NCI-H1105 (cell line): Measurements from ENCODE around the gene CHRNA1.

Experiments used
- DNase-seq: peaks from one replicate; lab custom pipeline; 2025; lab: John Stamatoyannopoulos, UW

The CHRNA1 gene

DNA sequence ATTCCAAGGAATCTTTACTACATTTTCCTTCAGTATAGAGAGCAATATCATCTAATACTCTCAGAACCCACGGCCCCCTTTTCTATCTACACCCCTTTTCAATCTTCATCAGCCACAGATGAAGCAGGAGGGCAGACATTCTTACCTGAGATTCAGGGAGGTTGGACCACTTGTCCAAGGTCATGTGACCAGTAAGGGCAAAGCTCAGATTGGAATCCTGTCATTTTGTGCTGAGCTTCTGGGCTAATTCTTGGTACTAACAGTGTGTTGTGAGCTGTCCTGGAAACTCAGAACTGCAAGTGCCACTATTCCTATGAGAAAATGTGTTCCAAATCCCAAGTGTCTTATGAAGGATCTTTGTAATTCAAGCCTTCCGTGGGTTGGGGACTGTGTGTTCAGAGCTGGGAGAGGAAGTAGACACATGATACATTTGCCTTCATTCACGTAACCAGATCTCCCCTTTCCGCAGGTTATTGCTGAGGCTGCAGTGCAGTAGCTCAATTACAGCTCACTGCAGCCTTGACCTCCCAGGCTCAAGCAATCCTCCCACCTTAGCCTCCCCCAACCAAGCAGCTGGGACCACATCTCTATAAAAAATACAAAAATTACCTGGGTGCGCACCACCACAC, 3.3 kb downstream of the CHRNA1 start:
- DNase-seq: no peak

DNA sequence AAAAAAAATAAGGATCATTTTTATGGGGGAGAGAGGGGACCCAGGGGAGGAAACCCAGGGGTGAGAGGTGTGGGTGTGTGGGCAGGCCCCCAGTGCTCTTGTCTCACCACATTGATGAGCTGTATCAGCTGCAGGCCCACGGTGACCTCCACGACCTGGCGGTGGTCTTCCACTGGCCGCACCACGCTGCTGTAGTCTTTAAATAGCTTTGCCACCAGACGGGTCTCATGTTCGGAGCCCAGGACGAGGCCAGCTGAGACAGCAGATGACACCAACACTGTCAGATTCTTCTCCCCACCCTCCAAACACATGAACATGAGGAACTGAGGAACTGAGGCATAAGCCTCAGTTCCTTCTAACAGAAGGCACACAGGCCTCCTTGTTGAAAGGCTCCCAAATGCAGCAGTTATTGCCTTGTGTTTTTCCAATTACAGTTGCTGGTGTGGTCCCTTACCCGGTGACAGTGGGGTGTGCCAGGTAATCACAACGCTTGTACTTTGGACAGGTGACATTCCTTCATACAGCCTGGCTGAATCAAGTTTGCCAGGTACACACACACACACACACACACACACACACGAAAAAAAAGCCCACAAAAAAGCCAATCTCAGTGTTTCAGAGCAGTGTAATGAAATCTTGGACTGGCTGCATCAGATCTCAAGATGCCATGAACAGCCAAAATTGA, 4.7 kb downstream of the CHRNA1 start:
- no peak for DNase-seq

DNA sequence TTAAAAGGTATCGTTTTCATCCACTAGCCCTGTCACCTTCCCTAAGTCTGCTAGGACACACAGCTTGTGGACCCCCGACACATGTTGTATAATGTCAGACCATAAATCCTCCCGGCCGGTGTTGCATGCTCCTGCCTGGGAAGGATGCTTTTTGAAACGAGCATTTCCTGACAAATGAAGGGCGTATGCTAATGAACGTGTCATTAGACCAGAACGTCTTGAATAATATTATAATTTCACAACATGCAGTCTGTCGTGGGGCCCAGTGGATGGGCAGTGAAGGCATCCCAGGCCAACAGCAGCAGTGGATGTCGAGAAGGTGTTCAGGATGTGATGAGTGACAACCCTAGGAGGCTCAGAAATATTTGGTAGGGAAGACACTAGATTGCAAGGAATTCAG, 7.5 kb downstream of the CHRNA1 start:
- no peak for DNase-seq

DNA sequence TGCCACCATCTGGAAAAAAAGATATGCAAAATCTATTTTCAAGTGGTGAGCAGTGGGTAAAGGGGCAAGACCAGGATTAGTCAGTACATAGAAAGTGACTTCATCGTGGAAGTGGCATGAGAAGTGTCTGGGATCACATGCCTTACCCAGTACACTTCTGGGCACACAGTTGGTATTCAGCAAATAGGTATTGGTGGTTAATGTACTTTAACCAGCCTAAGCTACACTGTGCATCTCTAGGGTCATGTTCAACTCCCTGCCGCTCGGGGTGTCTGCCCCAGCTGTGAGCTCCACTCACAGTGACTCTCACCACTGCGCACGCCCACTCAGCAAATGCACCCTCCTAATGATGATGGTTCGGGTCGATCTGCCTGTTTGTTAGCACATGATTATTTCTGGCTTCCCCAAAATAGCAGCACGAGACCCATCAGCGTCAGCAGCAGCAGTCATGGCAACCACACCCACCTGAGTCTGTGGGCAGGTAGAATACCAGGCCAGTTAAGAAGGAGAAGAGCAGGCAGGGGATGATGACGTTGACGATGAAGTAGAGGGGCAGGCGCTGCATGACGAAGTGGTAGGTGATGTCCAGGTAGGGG, 11.1 kb downstream of the CHRNA1 start:
- DNase-seq: no peak

DNA sequence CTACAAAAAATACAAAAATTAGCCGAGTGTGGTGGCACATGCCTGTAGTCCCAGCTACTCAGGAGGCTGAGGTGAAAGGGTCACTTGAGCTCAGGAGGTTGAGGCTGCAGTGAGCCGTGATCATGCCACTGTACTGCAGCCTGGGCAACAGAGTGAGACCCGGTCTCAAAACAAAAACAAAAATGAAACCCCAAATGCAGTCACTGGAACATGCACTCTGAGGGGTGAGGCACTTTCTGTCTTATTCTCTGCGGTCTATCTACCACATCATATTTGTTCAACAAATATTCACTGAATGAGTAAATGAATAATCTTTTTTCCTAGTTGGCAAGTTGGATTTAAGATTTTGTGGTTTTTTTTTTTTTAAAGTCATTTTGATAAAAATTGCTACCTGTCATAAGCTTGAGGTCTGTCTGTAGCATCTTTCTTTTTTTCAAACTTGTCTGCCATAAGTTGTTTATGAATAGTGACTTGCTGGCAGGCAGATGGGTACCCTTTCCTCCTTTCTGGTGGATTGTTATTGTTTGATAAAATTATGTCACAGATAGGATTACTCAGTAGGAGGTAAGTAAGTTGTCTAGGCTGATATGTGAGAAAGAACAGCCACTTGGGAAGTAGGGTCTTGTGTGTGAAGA, 11.8 kb downstream of the CHRNA1 start:
- DNase-seq: no peak

DNA sequence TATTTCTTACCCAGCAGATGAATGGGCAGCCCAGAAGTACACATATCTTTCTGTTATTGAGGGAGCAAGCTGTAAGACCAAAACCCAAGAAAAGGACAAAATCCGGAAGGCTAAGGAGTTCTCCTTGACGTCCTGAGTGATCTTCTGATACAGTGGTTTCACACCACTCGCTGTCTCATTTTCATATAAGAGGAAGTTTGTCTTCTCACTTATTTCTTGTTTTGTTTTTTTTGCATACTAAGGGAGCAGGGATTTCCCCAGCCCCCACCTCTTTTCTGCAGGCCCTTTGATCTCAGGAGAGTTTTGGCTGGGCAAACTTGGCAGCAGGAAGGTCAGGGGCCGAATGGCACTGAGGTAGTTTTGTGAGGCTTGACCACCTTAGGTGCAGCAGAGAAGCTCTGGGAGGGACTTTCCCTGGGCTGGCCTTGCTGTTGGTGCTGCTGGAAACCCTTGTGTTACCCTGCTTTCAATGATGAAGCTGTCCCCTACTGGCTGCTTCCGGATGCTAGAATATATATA, 13.3 kb downstream of the CHRNA1 start:
- DNase-seq: no peak

DNA sequence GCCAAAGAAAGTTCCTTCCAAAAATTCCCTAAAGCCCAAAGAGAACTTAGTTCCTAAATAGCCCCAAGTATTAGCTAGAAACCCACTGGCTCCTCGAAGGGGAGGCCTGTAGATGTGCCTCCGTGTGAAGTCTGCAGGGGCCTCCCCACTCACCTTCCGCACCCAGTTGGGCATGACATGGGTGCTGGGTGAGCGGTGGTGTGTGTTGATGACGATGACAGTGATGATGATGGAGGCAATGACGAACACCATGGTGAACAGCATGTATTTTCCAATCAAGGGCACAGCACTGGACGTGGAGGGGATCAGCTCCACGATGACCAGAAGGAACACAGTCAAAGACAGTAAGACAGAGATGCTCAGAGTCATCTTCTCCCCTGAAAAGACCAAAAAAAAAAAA, 14.5 kb downstream of the CHRNA1 start:
- no peak for DNase-seq

DNA sequence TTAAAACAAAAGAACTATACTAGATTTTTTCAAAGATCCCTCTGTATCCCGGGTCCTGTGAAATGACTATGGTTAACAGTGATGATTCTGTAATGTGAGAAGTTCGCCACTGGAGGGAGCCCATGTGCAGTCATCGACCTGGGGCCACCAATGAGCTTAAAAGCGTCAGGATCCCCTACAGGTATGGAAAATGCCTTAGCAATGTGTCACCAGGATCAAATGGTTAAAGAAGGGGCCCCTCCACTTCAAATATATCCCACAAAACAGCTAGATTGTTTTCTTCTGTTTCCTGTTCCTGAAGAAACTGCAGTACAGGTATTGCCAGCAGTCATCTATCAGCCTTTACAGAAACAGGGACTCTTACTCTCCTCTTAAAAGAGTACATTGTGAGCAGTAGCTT, 15.3 kb downstream of the CHRNA1 start:
- DNase-seq: peak; percentile 50

DNA sequence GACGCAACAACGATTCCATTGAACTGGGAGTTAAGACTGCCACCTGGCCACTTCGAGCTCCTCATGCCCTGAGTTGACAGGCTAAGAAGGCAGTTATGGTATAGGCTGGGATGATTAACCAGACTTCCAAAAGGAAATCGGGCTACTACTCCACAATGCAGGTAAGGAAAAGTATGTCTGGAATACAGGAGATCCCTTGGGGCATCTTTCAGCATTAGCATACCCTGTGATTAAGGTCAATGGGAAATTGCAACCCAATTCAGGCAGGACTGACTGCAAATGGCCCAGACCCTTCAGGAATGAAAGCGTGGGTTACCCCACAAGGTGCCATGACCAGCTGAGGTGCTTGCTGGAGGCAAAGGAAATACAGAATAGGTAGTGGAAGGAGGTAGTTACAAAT, 19.1 kb downstream of the CHRNA1 start:
- no peak for DNase-seq

DNA sequence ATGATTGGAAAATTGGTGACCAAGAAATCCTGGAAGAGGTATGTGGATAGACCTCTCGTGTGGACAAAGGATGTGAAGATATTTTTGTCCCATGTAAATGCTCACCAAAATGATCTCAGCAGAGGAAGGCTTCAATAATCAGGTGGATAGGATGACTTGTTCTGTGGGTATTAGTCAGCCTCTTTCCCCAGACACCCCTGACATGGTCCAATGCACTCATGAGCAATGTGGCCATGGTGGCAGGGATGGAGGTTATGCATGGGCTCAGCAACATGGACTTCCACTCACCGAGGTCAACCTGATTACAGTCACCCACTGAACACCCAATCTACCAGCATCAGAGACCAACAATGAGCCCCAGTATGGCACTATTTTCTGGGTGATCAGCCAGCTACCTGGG, 20.2 kb downstream of the CHRNA1 start:
- DNase-seq: no peak

DNA sequence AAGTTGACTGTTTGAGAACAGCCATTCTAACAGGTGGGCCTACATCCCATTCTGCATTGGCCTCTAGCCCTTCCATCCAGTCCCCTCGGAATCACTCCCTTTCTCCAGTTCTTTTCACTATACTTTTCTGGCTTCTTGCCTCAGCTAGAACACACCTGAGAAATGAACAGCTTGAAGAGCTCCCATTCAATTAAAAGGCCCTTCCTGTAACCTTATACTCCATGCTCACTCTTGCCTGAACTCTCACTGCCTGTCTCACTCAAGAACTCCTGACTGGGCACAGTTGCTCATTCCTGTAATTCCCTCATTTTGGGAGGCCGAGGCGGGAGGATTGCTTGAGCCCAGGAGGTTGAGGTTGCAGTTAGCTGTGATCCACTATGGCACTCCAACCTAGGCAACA, 23.6 kb downstream of the CHRNA1 start:
- DNase-seq: no peak

DNA sequence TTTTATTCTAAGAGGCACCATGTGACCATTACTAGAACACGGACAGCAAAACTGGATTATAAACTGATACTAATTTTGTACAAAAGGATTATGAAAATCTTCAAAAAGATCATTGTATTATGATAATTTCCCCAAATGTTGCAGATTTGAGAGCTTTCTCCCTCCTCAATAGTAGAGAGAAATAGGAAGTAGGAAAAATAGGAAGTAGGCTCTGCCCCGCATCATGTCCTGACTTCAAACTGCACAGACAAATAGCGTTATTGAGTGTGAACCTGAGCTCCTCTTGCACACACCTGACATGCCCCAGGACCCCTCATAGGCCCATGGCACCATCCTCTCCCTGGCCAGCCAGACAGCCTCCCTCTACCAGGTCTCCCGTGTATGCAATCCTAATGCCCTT, 25.4 kb downstream of the CHRNA1 start:
- no peak for DNase-seq

DNA sequence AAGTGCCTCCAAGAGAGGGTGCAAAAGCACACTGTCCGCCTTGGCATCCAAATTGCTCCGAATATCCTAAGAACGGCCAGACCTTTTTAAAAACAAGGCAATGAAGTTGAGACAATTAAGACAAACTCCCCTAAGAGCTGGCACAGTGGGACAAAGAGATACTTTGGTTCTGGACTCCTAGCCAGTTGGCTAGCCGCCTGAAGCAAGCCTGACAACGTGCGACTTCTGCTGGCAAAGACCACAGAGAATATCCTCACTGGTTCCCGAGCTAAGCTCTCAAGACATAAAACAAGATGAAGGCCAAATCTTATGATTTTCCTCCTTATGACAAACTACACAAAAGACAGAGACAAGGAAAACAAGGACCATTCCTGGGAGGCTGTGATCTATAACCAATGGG, 32.7 kb downstream of the CHRNA1 start:
- DNase-seq: no peak

DNA sequence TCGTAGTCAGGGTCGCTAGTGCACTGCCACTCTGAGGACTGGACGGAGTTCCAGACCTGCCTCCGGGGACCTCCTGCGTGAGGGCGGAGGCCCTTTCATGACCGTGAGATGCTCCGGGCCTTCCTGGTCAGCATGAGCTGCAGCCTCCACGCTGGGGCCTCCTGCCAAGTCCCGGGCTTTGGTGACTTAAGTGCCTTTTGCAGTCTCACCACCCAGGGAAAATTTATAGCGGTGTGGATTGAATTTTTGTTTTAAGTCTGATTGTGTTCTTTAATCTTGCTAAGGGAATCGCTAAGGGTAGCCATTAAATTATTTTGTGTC, 33.6 kb downstream of the CHRNA1 start:
- no peak for DNase-seq

DNA sequence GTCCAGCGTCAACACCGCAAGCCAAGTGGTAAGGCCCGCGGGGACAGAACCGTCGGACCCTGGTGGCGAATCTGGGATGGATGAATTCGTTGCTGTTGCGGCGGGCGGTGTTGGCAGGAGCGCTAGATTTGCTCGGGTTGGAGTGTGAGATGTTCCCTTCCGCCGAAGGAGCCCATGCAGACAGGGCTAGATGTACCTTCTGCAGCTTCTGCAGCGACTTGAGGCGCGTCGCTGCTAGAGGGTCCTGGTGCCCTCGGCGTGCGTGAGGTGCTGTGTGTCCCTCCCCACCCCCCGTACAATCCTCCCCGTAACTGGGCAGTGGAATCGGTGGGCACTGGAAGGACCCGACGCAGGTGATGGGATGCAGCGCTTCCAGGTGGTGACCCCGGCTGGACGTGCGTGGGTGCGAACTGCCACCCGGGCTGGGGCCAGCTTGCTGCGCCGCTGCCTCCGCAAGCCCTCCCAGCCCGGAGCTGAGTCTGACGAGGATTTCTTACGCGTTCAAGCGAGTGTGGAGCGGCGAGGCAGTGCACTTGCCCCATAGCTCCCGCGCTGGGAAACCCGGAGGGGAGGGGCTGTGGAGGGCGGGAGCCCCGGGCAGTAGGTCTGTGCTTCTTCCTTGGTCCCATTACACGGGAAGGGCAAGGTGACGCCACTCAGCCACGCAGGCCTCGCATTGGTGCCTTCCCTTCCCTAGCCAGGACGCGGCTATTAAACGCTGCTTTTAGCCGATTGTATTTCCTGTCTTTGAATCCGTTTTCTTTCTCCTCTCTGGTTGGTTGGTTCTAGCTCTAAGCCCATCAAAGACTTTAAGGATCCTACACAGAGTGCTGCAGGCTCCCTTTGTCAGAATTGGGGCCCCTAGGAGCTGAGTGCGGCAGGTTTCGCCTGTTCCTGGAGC, 34.2 kb downstream of the CHRNA1 start:
- DNase-seq: no peak

DNA sequence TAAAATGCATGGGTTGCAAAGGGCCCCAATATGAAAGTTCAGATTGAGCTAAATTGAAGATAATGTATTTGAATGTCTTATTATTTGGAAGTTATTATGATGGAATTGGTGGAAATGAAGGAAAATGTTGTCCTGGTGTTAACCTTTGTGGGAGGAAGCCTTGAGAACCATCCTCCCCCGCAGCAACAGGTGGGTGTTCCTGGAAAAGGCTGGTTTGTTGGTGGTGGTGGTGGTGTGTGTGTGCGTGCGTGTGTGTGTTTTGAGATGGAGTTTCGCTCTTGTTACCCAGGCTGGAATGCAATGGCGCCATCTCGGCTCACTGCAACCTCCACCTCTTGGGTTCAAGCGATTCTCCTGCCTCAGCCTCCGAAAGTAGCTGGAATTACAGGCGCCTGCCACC, 36.2 kb downstream of the CHRNA1 start:
- no peak for DNase-seq

DNA sequence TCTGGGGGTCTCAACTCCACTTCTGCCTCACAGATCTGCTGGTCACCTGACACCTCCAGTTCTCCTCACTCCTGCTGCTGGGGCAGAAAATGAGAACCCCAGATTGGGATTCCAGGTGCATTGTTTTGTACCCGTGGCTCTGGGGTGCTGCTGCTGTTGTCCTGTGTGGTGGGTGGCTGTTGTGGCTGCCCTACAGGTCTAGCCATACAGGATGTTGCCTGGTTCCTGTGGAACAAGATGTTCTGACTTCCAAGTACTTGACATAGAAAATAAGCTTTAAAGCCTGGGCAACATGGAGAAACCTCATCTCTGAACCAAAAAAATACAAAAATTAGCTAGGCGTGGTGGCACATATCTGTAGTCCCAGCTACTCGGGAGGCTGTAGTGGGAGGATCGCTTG, 38.1 kb downstream of the CHRNA1 start:
- DNase-seq: no peak

DNA sequence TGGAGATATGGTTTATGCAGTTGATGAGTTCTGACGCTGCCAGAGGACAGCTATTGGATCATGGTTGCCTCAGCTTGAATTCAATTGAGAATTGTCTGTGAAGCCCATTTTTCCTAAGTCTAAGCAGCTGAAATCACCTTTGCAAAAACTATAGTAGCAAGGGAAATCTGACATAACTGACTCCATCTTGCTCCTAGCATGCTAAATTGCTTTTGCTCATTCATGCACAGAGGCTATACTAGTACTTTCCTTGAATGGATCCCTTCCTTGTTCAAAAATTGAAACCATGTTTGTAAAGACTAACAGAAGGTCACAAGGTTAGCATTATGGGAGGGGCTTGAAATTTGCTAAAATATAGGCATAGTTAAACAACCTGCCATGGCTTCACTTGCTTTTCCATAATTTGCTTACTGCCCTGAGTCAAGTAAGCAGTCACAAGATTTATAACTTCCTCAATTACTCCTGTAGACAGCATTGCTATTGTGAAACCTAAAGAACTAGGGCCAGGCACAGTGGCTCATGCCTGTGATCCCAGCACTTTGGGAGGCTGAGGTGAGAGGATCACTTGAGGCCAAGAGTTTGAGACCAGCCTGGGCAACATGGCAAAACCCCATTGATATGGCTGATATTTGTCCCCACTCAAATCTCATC, 41.2 kb downstream of the CHRNA1 start:
- DNase-seq: no peak

DNA sequence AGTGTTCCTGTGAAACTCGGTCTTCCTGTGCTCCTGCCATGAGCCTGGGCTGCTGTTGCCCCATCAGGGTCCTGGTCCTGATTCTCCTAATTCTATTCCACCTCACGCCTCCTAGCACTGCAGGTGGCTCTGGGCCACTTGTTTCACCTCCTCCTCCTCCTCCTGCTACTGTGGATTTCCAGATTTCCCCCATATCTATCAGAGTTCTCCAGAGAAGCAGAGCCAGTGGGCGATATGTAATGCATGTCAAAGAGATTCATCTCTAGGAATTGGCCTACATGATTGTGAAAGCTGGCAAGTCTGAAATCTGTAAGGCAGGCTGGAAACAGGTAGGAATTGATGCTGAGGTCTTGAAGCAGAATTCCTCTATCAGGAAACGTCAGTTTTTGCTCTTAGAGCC, 45.3 kb downstream of the CHRNA1 start:
- no peak for DNase-seq

DNA sequence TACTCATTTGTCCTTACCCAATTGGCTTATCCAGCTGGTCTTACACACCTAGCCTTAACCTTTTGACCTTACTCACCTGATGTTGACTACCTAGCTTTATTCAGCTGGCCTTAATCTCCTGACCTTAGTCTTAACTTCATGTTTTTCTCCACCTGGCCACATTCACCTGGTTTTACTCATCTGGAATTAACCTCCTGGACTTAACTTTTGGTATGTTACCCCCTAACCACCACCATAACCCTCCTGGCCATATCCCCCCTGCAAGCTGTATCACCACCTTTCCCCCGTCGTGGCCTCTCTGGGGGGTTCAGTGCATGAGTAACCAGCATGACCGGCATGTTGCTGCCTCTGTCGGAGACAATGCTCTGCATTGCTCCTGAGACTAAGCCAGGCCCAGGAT, 45.7 kb downstream of the CHRNA1 start:
- no peak for DNase-seq

DNA sequence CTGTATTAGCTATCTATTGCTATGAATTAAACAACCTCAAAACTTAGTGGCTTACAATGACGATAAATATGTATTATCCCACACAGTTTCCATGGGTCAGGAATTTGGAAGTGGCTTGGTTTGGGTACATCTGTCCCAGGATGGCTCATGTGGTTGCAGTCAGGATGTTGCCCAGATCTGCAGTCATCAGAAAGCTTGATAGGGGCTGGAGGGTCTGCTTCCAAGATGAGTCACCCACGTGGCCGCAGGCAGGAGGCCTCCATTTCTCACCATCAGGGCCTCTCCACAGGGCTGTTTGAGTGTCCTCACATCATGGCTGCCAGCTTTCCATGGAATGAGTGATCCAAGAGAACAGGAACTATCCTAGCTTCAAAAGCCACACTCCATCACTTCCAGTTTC, 46.4 kb downstream of the CHRNA1 start:
- DNase-seq: no peak

DNA sequence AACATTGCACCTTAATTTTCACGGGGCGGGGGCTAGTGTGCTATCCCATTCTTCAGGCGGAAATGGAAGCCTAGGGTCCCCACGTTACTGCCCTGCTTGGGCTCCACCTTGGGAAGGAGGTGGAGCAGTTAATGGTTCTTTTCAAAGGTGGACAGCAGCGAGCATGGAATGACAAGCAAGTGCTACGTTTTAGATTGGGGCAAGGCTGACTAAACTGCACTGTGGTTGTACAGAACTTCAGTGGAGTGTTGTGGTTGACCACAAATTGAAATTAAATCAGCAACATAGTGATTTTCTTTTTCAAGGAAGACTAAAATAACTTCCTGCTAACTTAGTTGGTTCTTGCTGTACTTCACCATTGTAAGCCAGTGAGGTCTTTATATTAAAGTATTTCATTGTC, 47.0 kb downstream of the CHRNA1 start:
- DNase-seq: no peak
